Natural killer cell (primary cell): ENCODE results near the gene PROKR1. TPM values are rescaled to one million over a fixed set of nuclear protein-coding genes. Genes with fewer than 3 reads are reported as not detected.

ENCODE experiments used
- ATAC-seq, 3 donors: fragments of 150-1000 bp in 2 of 3; fragments of 200-7000 bp in 1 of 3; cut with Tn5 transposase; 1 replicate in 1 of 3; 2 replicates in 2 of 3; pipeline ENCODE4 v1.10.0; 2021; ENCODE audit warnings: mild to moderate bottlenecking in 2 of 3, moderate library complexity in 2 of 3
- DNase-seq, 2 donors: peaks; one replicate each; pipeline versions ENCODE4 v3.0.0 to v3.0.0-alpha.2; 2013 to 2021; ENCODE audit warnings: mixed read lengths in 1 of 2
- H3K27ac ChIP-seq: one replicate; pipeline ENCODE4 v1.5.1; 2013; ENCODE audit warnings: mild to moderate bottlenecking, low read length
- H3K27me3 ChIP-seq: one replicate; pipeline ENCODE4 v1.6.1; 2013; ENCODE audit warnings: low read length; ENCODE audit not compliant: control insufficient read depth, insufficient read depth
- H3K36me3 ChIP-seq: one replicate; pipeline ENCODE4 v1.6.1; 2013; ENCODE audit warnings: low read length; ENCODE audit not compliant: control insufficient read depth, insufficient read depth
- H3K4me1 ChIP-seq: one replicate; pipeline ENCODE4 v1.6.1; 2013; ENCODE audit warnings: low read length; ENCODE audit not compliant: control insufficient read depth, insufficient read depth
- H3K4me3 ChIP-seq: one replicate; pipeline ENCODE4 v1.5.1; 2013; ENCODE audit warnings: low read length
- H3K9me3 ChIP-seq: one replicate; pipeline ENCODE4 v1.6.1; 2013; ENCODE audit warnings: low read length; ENCODE audit not compliant: control insufficient read depth, insufficient read depth
- H3K27ac Mint-ChIP-seq, 2 donors: one replicate each; pipeline ENCODE4 v1.8.0; 2022; ENCODE audit warnings: mild to moderate bottlenecking in 2 of 2, mixed read lengths in 2 of 2, moderate library complexity in 1 of 2
- H3K27me3 Mint-ChIP-seq, 2 donors: one replicate each; pipeline ENCODE4 v1.8.0; 2022; ENCODE audit warnings: low read depth in 2 of 2, mixed read lengths in 2 of 2
- H3K36me3 Mint-ChIP-seq: one replicate; pipeline ENCODE4 v1.8.0; 2022; ENCODE audit warnings: mixed read lengths
- H3K4me1 Mint-ChIP-seq, 2 donors: one replicate each; pipeline ENCODE4 v1.8.0; 2022; ENCODE audit warnings: mixed read lengths in 2 of 2
- H3K4me3 Mint-ChIP-seq: one replicate; pipeline ENCODE4 v1.8.0; 2022; ENCODE audit warnings: mild to moderate bottlenecking, moderate library complexity, mixed read lengths
- H3K9me3 Mint-ChIP-seq, 2 donors: one replicate each; pipeline ENCODE4 v1.8.0; 2022; ENCODE audit warnings: mixed read lengths in 2 of 2
- CTCF ChIP-seq: fragments of 200-600 bp; IDR thresholded peaks from one replicate; pipeline ENCODE4 v1.8.0; 2022; ENCODE audit warnings: antibody characterized with exemption
- WGBS: methylation state at CpG from one replicate; pipeline ENCODE4 v1.1.7; 2013; ENCODE audit warnings: missing lambda C conversion rate; ENCODE audit not compliant: insufficient coverage; 5-methylcytosine and 5-hydroxymethylcytosine counted together
- intact Hi-C: fragments of 100-400 bp; cut with micrococcal nuclease; formaldehyde crosslinking; loops from one replicate; pipeline ENCODE4 v1.14.2; 2022
- total RNA-seq, 4 donors: library from RNA; stranded (reverse); fragments of 120-200 nt in 1 of 4; gene quantifications; one replicate each; pipeline versions ENCODE4 v1.2.3 to v1.2.4, GENCODE V29; 2013 to 2022

Gene PROKR1
- total RNA-seq, 3 donors from 2014 or later (not counting 1 experiment from before 2014, with no cell fraction given) = not detected

GRCh38 chr2:68658266-68658665, 14.9 kb downstream of the PROKR1 start:
- H3K36me3 ChIP-seq = no peaks in the 10 kb centered on the region
- peaks cover 16% of the 10 kb centered on the region for H3K4me1 ChIP-seq
- no peak overlapping the region for H3K4me3 Mint-ChIP-seq
- peaks cover 24 to 42% of the 10 kb centered on the region in 2 donors for H3K27me3 Mint-ChIP-seq
- intact Hi-C loops = no loop called here
- H3K4me1 Mint-ChIP-seq = peaks cover 12 to 24% of the 10 kb centered on the region in 2 donors
- H3K27ac ChIP-seq = no peak overlapping the region
- no peaks in the 10 kb centered on the region for H3K9me3 Mint-ChIP-seq
- H3K4me3 ChIP-seq = no peak overlapping the region
- no peak overlapping the region for H3K27ac Mint-ChIP-seq
- no peaks in the 10 kb centered on the region for H3K9me3 ChIP-seq
- DNase-seq (no peak), ATAC-seq (no peak)
- H3K36me3 Mint-ChIP-seq = no peaks in the 10 kb centered on the region
- TF ChIP-seq CTCF = no peak
- WGBS = 28% methylated on average over 6 of the region's 6 CpGs
- H3K27me3 ChIP-seq = no peaks in the 10 kb centered on the region

- no peaks in the 10 kb centered on the region for H3K9me3 ChIP-seq
- intact Hi-C loops = no loop called here
- H3K4me1 ChIP-seq = peaks cover 8% of the 10 kb centered on the region
- Mint-ChIP-seq H3K27me3 (peaks cover 29 to 44% of the 10 kb centered on the region in 2 donors), H3K4me3 (no peak overlapping the region), H3K4me1 (peaks cover 4 to 16% of the 10 kb centered on the region in 2 donors), H3K36me3 (no peaks in the 10 kb centered on the region), H3K27ac (no peak overlapping the region), H3K9me3 (no peaks in the 10 kb centered on the region)
- no peak overlapping the region for H3K27ac ChIP-seq
- no peak for TF ChIP-seq CTCF
- H3K36me3 ChIP-seq = no peaks in the 10 kb centered on the region
- ATAC-seq (no peak), DNase-seq (no peak)
- H3K27me3 ChIP-seq = no peaks in the 10 kb centered on the region
- H3K4me3 ChIP-seq = no peak overlapping the region
Observed at GRCh38 chr2:68659081-68659480, 15.7 kb downstream of the PROKR1 start.

GRCh38 chr2:68660658-68661057, 17.3 kb downstream of the PROKR1 start:
- Histone ChIP-seq H3K27ac (no peak overlapping the region), H3K4me1 (no peaks in the 10 kb centered on the region), H3K4me3 (no peak overlapping the region), H3K36me3 (no peaks in the 10 kb centered on the region), H3K27me3 (no peaks in the 10 kb centered on the region), H3K9me3 (no peaks in the 10 kb centered on the region)
- H3K4me3 Mint-ChIP-seq = no peak overlapping the region
- ATAC-seq = no peak
- 90% methylated on average over 3 of the region's 3 CpGs for WGBS
- no peak overlapping the region for H3K27ac Mint-ChIP-seq
- H3K4me1 Mint-ChIP-seq = peaks cover 0 to 4% of the 10 kb centered on the region in 2 donors
- intact Hi-C loops = no loop called here
- TF ChIP-seq CTCF = no peak
- no peaks in the 10 kb centered on the region for H3K36me3 Mint-ChIP-seq
- peaks cover 27 to 51% of the 10 kb centered on the region in 2 donors for H3K27me3 Mint-ChIP-seq
- no peak for DNase-seq
- no peaks in the 10 kb centered on the region for H3K9me3 Mint-ChIP-seq

GRCh38 chr2:68662466-68662865, 19.1 kb downstream of the PROKR1 start:
- ATAC-seq = no peak
- no peaks in the 10 kb centered on the region for H3K9me3 ChIP-seq
- no peak overlapping the region for H3K4me3 ChIP-seq
- no peaks in the 10 kb centered on the region for H3K4me1 ChIP-seq
- Mint-ChIP-seq H3K4me1 (peaks cover 0 to 4% of the 10 kb centered on the region in 2 donors), H3K27ac (no peak overlapping the region), H3K4me3 (no peak overlapping the region), H3K9me3 (no peaks in the 10 kb centered on the region), H3K27me3 (peaks cover 22 to 55% of the 10 kb centered on the region in 2 donors), H3K36me3 (peaks cover 18% of the 10 kb centered on the region)
- no peak for TF ChIP-seq CTCF
- no peaks in the 10 kb centered on the region for H3K36me3 ChIP-seq
- no peak for DNase-seq
- WGBS = 44% methylated on average over 2 of the region's 2 CpGs
- intact Hi-C loops = no loop called here
- H3K27ac ChIP-seq = no peak overlapping the region
- no peaks in the 10 kb centered on the region for H3K27me3 ChIP-seq
